Astrocyte (in vitro differentiated cells and primary cell): ENCODE results near the gene PPARG. TPM values are rescaled to one million over a fixed set of nuclear protein-coding genes. Genes with fewer than 3 reads are reported as not detected.
A peak's percentile ranks its signal among the peaks of the same experiment; 100 is the strongest.

Source experiments
- DNase-seq: peaks from one replicate; pipeline ENCODE4 v3.0.0-alpha.2; 2010; ENCODE audit warnings: low read depth
- FAIRE-seq: peaks from 2 replicates; lab custom pipeline; 2011; peaks lifted over from hg19 to GRCh38; lab: Jason Lieb, UNC
- H2AFZ ChIP-seq: 2 replicates; pipeline ENCODE4 v1.6.0; 2012; ENCODE audit warnings: low read depth, low read length, inconsistent platforms
- H3K27ac ChIP-seq: 2 replicates; pipeline ENCODE4 v1.5.1; 2011; ENCODE audit warnings: low read depth, low read length, inconsistent platforms
- H3K27me3 ChIP-seq: 2 replicates; pipeline ENCODE4 v1.6.0; 2011; ENCODE audit warnings: low read length, inconsistent platforms; ENCODE audit not compliant: insufficient read depth
- H3K36me3 ChIP-seq: 2 replicates; pipeline ENCODE4 v1.5.1; 2011; ENCODE audit warnings: low read length, inconsistent platforms; ENCODE audit not compliant: insufficient read depth
- H3K4me1 ChIP-seq: 2 replicates; pipeline ENCODE4 v1.5.1; 2011; ENCODE audit warnings: low read length, inconsistent platforms; ENCODE audit not compliant: insufficient read depth
- H3K4me2 ChIP-seq: 2 replicates; pipeline ENCODE4 v1.6.0; 2012; ENCODE audit warnings: low read length, inconsistent platforms
- H3K4me3 ChIP-seq: 2 replicates; pipeline ENCODE4 v1.5.1; 2011; ENCODE audit warnings: low read depth, mild to moderate bottlenecking, low read length, inconsistent platforms; ENCODE audit not compliant: insufficient read depth
- H3K79me2 ChIP-seq: 2 replicates; pipeline ENCODE4 v1.6.0; 2012; ENCODE audit warnings: mild to moderate bottlenecking, low read length, inconsistent platforms; ENCODE audit not compliant: insufficient read depth
- H3K9ac ChIP-seq: 2 replicates; pipeline ENCODE4 v1.6.0; 2012; ENCODE audit warnings: mild to moderate bottlenecking, low read length, inconsistent platforms
- H3K9me3 ChIP-seq: 2 replicates; pipeline ENCODE4 v1.5.1; 2012; ENCODE audit warnings: low read depth, mild to moderate bottlenecking, low read length, inconsistent platforms; ENCODE audit not compliant: insufficient read depth
- H4K20me1 ChIP-seq: 2 replicates; pipeline ENCODE4 v1.6.0; 2012; ENCODE audit warnings: low read length, inconsistent platforms; ENCODE audit not compliant: insufficient read depth
- H3K27ac Mint-ChIP-seq: one replicate; pipeline ENCODE4 v1.8.0; 2021; ENCODE audit warnings: mild to moderate bottlenecking, mixed read lengths; ENCODE audit not compliant: unreplicated experiment
- H3K27me3 Mint-ChIP-seq: one replicate; pipeline ENCODE4 v1.8.0; 2021; ENCODE audit warnings: low read depth, mixed read lengths; ENCODE audit not compliant: unreplicated experiment
- H3K36me3 Mint-ChIP-seq: one replicate; pipeline ENCODE4 v1.8.0; 2021; ENCODE audit warnings: low read depth, mixed read lengths; ENCODE audit not compliant: unreplicated experiment
- H3K4me1 Mint-ChIP-seq: one replicate; pipeline ENCODE4 v1.8.0; 2021; ENCODE audit warnings: low read depth, mixed read lengths; ENCODE audit not compliant: unreplicated experiment
- H3K4me3 Mint-ChIP-seq: one replicate; pipeline ENCODE4 v1.8.0; 2021; ENCODE audit warnings: mild to moderate bottlenecking, moderate library complexity, mixed read lengths; ENCODE audit not compliant: unreplicated experiment
- H3K9me3 Mint-ChIP-seq: one replicate; pipeline ENCODE4 v1.8.0; 2021; ENCODE audit warnings: mild to moderate bottlenecking, mixed read lengths; ENCODE audit not compliant: unreplicated experiment
- CTCF ChIP-seq: IDR thresholded peaks from 2 replicates; pipeline ENCODE4 v1.5.1; 2011; ENCODE audit warnings: low read depth, mild to moderate bottlenecking, inconsistent platforms, low read length, moderate library complexity; ENCODE audit not compliant: insufficient read depth
- EZH2 ChIP-seq: IDR thresholded peaks from 2 replicates; pipeline ENCODE4 v1.6.1; 2012; ENCODE audit warnings: mild to moderate bottlenecking, low read length, inconsistent platforms; ENCODE audit not compliant: insufficient read depth
- total RNA-seq: library from RNA; stranded (reverse); gene quantifications from 2 replicates; pipeline ENCODE4 v1.2.1, GENCODE V29; 2021

The PPARG gene
- total RNA-seq, 1 donor from 2014 or later, result 4.4 TPM

- no peaks in the 10 kb centered on the region for H3K27me3 ChIP-seq
- no peaks in the 10 kb centered on the region for H3K9me3 Mint-ChIP-seq
Observed at GRCh38 chr3:12292770-12293169, 3.9 kb downstream of the PPARG start.

GRCh38 chr3:12294885-12295580, 6.2 kb downstream of the PPARG start:
- Mint-ChIP-seq H3K4me3 (no peak overlapping the region), H3K27me3 (peaks cover 9% of the 10 kb centered on the region), H3K4me1 (peaks cover 4% of the 10 kb centered on the region), H3K36me3 (no peaks in the 10 kb centered on the region), H3K27ac (no peak overlapping the region), H3K9me3 (no peaks in the 10 kb centered on the region)
- H3K9me3 ChIP-seq, result no peaks in the 10 kb centered on the region
- H3K4me2 ChIP-seq, result peak overlapping the region; percentile 39
- H3K36me3 ChIP-seq, result no peaks in the 10 kb centered on the region
- peaks cover 4% of the 10 kb centered on the region for H3K4me1 ChIP-seq
- TF ChIP-seq CTCF, result no peak
- TF ChIP-seq EZH2, result no peak
- no peak overlapping the region for H3K9ac ChIP-seq
- no peak overlapping the region for H2AFZ ChIP-seq
- H3K27me3 ChIP-seq, result no peaks in the 10 kb centered on the region
- peaks cover 5% of the 10 kb centered on the region for H3K79me2 ChIP-seq
- no peak overlapping the region for H3K4me3 ChIP-seq
- DNase-seq (peak; percentile 85), FAIRE-seq (no peak)
- H4K20me1 ChIP-seq, result no peaks in the 10 kb centered on the region
- H3K27ac ChIP-seq, result peak overlapping the region; percentile 20

More at GRCh38 chr3:12292770-12293169, 3.9 kb downstream of the PPARG start:
- Histone ChIP-seq H3K27ac (no peak overlapping the region), H3K4me1 (peaks cover 4% of the 10 kb centered on the region), H3K9me3 (no peaks in the 10 kb centered on the region), H3K4me3 (no peak overlapping the region), H2AFZ (no peak overlapping the region), H3K36me3 (no peaks in the 10 kb centered on the region), H3K79me2 (peaks cover 5% of the 10 kb centered on the region), H3K9ac (no peak overlapping the region), H4K20me1 (no peaks in the 10 kb centered on the region), H3K4me2 (no peak overlapping the region)
- no peak for DNase-seq
- no peak overlapping the region for H3K27ac Mint-ChIP-seq
- no peak overlapping the region for H3K4me3 Mint-ChIP-seq
- peaks cover 11% of the 10 kb centered on the region for H3K27me3 Mint-ChIP-seq
- TF ChIP-seq EZH2 (no peak), CTCF (no peak)
- no peaks in the 10 kb centered on the region for H3K36me3 Mint-ChIP-seq
- FAIRE-seq, result no peak
- H3K4me1 Mint-ChIP-seq, result peaks cover 4% of the 10 kb centered on the region

GRCh38 chr3:12296511-12296910, 7.6 kb downstream of the PPARG start:
- H3K9ac ChIP-seq, result no peak overlapping the region
- no peak for FAIRE-seq

More at GRCh38 chr3:12296511-12296910, 7.6 kb downstream of the PPARG start:
- Histone ChIP-seq H3K27me3 (no peaks in the 10 kb centered on the region), H3K4me2 (no peak overlapping the region), H3K36me3 (no peaks in the 10 kb centered on the region), H3K27ac (no peak overlapping the region), H3K9me3 (no peaks in the 10 kb centered on the region), H4K20me1 (no peaks in the 10 kb centered on the region), H3K79me2 (peaks cover 5% of the 10 kb centered on the region), H3K4me3 (no peak overlapping the region), H2AFZ (no peak overlapping the region), H3K4me1 (peaks cover 4% of the 10 kb centered on the region)
- Mint-ChIP-seq H3K36me3 (no peaks in the 10 kb centered on the region), H3K4me3 (no peak overlapping the region), H3K4me1 (peaks cover 4% of the 10 kb centered on the region), H3K27ac (no peak overlapping the region), H3K9me3 (no peaks in the 10 kb centered on the region), H3K27me3 (peaks cover 9% of the 10 kb centered on the region)
- TF ChIP-seq EZH2 (no peak), CTCF (no peak)
- no peak for DNase-seq
